Retinal pigment epithelial cell (primary cell): ENCODE data around the gene TRIM38.

Source experiments
- DNase-seq: peaks from one replicate; pipeline ENCODE4 v3.0.0-alpha.2; 2010; ENCODE audit warnings: low read depth
- H3K4me3 ChIP-seq: 2 replicates; pipeline ENCODE4 v1.5.1; 2011; ENCODE audit warnings: mild to moderate bottlenecking, low read length, control low read depth, moderate library complexity
- CTCF ChIP-seq: conservative IDR thresholded peaks from 2 replicates; pipeline ENCODE4 v1.5.1; 2011; ENCODE audit warnings: low read depth, low read length, control low read depth, inconsistent platforms

TRIM38 gene

DNA sequence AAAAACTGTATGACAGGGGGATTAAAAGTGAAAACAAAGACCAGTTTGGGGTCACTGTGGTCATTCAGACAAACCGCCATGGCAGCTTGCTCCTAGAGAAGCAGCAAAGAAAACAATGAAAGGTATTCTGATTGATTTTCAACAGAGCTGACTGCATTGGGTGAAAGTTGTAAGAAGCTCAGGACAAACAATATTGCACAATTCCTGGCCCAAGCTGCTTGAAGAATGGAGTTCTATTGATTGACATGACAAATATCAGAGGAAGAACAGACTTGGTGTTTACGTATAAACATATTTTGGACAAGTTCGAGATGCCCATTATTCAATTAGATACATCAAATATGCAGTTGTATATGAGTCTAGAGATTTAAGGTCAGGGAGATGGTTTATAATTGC, 62.0 kb downstream of the TRIM38 start:
- no peak for TF ChIP-seq CTCF
- DNase-seq: no peak
- no peak overlapping the region for H3K4me3 ChIP-seq

DNA sequence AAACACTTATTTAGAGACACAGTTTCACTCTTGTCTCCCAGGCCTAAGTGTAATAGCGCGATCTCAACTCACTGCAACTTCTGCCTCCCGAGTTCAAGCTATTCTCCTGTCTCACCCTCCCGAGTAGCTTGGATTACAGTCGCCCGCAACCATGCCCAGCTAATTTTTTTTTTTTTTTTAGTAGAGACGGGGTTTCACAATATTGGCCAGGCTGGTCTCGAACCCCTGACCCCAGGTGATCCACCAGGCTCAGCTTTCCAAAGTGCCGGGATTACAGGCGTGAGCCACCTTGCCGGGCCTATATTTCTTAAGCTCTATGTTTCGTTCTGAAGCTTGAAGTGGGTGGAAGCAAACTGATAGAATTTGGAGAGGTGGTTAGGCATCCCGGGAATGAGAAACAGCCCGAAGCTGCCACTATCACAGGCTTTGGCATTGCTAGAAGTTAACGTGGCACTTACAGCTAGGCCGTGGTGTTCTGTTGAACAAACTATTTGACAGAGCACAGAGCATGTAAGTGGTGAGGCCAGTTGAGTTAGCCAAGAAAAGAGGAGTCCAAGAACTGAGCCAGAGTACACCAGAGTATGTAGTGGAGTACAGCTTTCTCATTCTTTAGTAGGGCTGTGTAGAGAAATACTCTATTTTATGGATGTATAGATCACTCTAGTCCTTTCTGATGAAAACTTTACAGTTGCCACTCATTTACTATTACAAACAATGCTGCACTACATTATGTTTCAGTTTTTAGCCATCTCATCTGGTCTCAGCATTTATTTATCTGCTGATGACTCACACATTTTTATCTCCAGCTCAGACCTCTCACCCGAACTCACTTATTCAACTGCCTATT, 62.7 kb downstream of the TRIM38 start:
- TF ChIP-seq CTCF: no peak
- no peak overlapping the region for H3K4me3 ChIP-seq
- no peak for DNase-seq

DNA sequence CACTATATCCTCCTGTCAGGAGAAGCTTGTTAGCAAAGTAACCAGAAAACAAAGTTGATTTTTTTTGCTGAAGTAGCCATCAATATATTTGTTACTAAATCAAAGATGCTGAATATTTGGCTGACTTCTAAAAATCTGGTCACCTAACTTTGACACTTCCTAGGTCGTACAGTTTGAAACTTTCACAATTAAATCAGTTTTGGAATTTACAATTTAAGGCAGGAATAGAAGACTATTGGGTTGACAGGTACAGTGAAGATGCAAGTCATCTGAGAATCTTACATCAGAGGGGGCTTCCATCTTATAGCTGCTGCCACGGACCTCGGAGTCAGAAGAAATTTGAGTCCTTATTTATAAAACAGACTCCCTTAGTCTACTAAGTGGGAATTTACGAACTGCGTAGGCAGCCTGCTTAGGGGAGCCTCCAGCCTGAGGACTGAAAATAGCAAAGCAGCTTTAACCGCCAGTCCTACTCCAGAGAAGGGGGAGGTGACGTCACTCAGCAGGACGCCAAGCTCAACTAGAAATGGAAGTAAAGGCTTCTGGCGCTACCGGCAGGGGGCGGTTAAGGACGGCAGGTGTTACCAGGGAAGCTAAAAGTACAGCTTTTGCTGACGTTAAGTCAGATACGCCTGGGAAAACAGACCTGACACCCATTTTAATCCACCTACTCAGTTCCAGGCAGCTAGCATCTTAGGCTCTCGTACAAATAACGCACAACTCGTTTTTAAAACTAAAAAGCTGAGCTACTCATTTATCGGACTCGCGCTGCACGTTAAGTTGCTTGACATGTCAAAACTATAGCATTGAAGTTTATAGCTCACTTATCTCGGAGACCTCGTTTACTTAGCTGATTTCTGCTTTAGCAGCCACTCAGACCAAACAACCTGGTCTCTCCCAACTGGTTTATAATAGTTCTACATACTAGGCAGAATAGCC, 63.6 kb downstream of the TRIM38 start:
- peak overlapping the region; percentile 84 for H3K4me3 ChIP-seq
- DNase-seq: peak; percentile 96
- TF ChIP-seq CTCF: peak; percentile 96

- peak overlapping the region; percentile 84 for H3K4me3 ChIP-seq
- no peak for DNase-seq
These were observed 64.4 kb downstream of the TRIM38 start for GRCh38 chr6:26026833-26027490.

GRCh38 chr6:26027491-26028211, 65.0 kb downstream of the TRIM38 start:
- H3K4me3 ChIP-seq: peak overlapping the region; percentile 84
- no peak for TF ChIP-seq CTCF
- DNase-seq: no peak

More at GRCh38 chr6:26026833-26027490, 64.4 kb downstream of the TRIM38 start:
- no peak for TF ChIP-seq CTCF

DNA sequence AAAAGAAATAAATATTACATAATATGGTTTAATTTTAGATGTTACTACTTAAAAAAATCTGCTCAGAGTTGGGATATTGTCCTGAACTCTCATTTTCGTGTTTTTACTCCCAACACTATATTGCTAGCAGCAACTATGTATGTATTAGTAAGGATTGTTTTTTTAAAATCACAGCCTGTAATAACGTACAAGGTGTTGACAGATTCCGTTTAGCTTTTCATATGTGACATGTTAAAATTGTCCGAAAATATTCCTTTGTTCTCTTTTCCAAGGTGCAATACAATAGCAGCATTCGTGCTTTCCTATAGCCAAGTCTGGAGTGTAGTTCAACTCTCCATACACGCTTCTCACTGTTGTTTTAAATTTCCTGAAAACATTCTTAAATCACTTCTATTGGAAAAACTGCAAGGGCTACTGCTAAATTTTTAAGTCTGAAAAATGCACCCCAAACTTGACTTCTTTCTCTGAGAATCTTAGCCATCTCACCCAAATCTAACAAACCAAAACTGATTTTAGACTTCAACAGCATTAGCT, 65.7 kb downstream of the TRIM38 start:
- H3K4me3 ChIP-seq: no peak overlapping the region
- TF ChIP-seq CTCF: no peak
- DNase-seq: no peak
